ENCODE results near the gene GGN.

GRCh38 chr19:38413416-38413815 lies 25.6 kb upstream of the GGN start:
- TF ChIP-seq, protein P1, sequence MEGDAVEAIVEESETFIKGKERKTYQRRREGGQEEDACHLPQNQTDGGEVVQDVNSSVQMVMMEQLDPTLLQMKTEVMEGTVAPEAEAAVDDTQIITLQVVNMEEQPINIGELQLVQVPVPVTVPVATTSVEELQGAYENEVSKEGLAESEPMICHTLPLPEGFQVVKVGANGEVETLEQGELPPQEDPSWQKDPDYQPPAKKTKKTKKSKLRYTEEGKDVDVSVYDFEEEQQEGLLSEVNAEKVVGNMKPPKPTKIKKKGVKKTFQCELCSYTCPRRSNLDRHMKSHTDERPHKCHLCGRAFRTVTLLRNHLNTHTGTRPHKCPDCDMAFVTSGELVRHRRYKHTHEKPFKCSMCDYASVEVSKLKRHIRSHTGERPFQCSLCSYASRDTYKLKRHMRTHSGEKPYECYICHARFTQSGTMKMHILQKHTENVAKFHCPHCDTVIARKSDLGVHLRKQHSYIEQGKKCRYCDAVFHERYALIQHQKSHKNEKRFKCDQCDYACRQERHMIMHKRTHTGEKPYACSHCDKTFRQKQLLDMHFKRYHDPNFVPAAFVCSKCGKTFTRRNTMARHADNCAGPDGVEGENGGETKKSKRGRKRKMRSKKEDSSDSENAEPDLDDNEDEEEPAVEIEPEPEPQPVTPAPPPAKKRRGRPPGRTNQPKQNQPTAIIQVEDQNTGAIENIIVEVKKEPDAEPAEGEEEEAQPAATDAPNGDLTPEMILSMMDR (conservative IDR thresholded peaks at IDR 0.05; ENCODE audit: low read depth, low read length) = no peak
- no peak for TF ChIP-seq EZH2 (IDR thresholded peaks at IDR 0.05; ENCODE audit: low read length, unreplicated experiment)
- TF ChIP-seq EZH2phosphoT487 (IDR thresholded peaks at IDR 0.05; ENCODE audit: borderline replicate concordance, low read length) = no peak

Data from PC-3 (cell line).